T-helper 2 cell treated with Interferon-gamma antibody and Interleukin-4, amounts not matched to agents 100 ng/mL and 5 ng/mL, for 36 hours (primary cell): ENCODE results near the gene EAPP. TPM values are rescaled to one million over a fixed set of nuclear protein-coding genes. Genes with fewer than 3 reads are reported as not detected.
"Not testable (repeated sequence)": the region's sequence is repeated elsewhere in the genome, so short reads cannot be mapped to it uniquely, and the experiment has no call there.

ENCODE experiments used
- intact Hi-C: fragments of 100-400 bp; cut with micrococcal nuclease; formaldehyde crosslinking; loops from one replicate; pipeline ENCODE4 v1.15.1; 2023
- total RNA-seq: library from RNA; stranded (reverse); gene quantifications from 2 replicates; pipeline ENCODE4 v1.2.3, GENCODE V29; 2022

Gene EAPP
- 29.5 and 30.9 TPM in 2 replicates for total RNA-seq

GRCh38 chr14:34539407-34540180 lies at the start of gene EAPP:
Gene EAPP, minus strand, starts transcription at chr14:34539701. Its CDS starts 73 bp downstream, at chr14:34539628.
- intact Hi-C loops, result loop anchor here (5.0 to 10.0 kb wide), 6 partner anchors 77 to 585 kb away; partner anchors contain the start of genes BAZ1A, EGLN3, FAM177A1 and SNX6

- intact Hi-C loops, result no loop called here
Observed at GRCh38 chr14:34583525-34583924, 44.0 kb upstream of the EAPP start.

- intact Hi-C loops, result no loop called here
Observed at GRCh38 chr14:34582117-34582680, 42.7 kb upstream of the EAPP start.

GRCh38 chr14:34580381-34580780 lies 40.9 kb upstream of the EAPP start:
- intact Hi-C loops, result no loop called here

GRCh38 chr14:34571771-34572170 lies 32.3 kb upstream of the EAPP start:
- intact Hi-C loops, result no loop called here

GRCh38 chr14:34569750-34570149 lies 30.2 kb upstream of the EAPP start:
- intact Hi-C loops, result no loop called here

GRCh38 chr14:34568803-34569202 lies 29.3 kb upstream of the EAPP start:
- intact Hi-C loops, result no loop called here

- intact Hi-C loops, result no loop called here
Observed at GRCh38 chr14:34562776-34563150, 23.3 kb upstream of the EAPP start.

- intact Hi-C loops, result not testable (repeated sequence)
Observed at GRCh38 chr14:34562037-34562775, 22.7 kb upstream of the EAPP start.

GRCh38 chr14:34556498-34556829 lies 17.0 kb upstream of the EAPP start:
- intact Hi-C loops, result not testable (repeated sequence)

GRCh38 chr14:34555583-34556497 lies 16.3 kb upstream of the EAPP start:
- intact Hi-C loops, result not testable (repeated sequence)

GRCh38 chr14:34554540-34555250 lies 15.2 kb upstream of the EAPP start:
- intact Hi-C loops, result no loop called here

GRCh38 chr14:34549276-34549966 lies 9.9 kb upstream of the EAPP start:
- intact Hi-C loops, result not testable (repeated sequence)

- intact Hi-C loops, result no loop called here
Observed at GRCh38 chr14:34548472-34548981, 9.0 kb upstream of the EAPP start.

GRCh38 chr14:34547136-34547520 lies 7.6 kb upstream of the EAPP start:
- intact Hi-C loops, result not testable (repeated sequence)

- intact Hi-C loops, result not testable (repeated sequence)
Observed at GRCh38 chr14:34546272-34547135, 7.0 kb upstream of the EAPP start.

- intact Hi-C loops, result not testable (repeated sequence)
Observed at GRCh38 chr14:34540181-34541059, 919 bp upstream of the EAPP start.
